ENCODE data around the gene PCYT1A. TPM values are rescaled to one million over a fixed set of nuclear protein-coding genes. Genes with fewer than 3 reads are reported as not detected.
A peak's percentile ranks its signal among the peaks of the same experiment; 100 is the strongest.
"Not testable (repeated sequence)": the region's sequence is repeated elsewhere in the genome, so short reads cannot be mapped to it uniquely, and the experiment has no call there.

The PCYT1A gene
- total RNA-seq, 1 donor from 2014 or later, result 57.0 TPM

- H3K27ac Mint-ChIP-seq; intact Hi-C loops (cut with micrococcal nuclease); H3K27me3 Mint-ChIP-seq (ENCODE audit: insufficient read depth); DNase-seq (ENCODE audit: low spot score); H3K4me1 Mint-ChIP-seq (ENCODE audit: low read depth); H3K4me3 Mint-ChIP-seq; H3K9me3 Mint-ChIP-seq: not testable (repeated sequence)
- peaks cover 31% of the 10 kb centered on the region for H3K36me3 Mint-ChIP-seq (ENCODE audit: low read depth)
Measured at GRCh38 chr3:196244166-196244565, 43.4 kb downstream of the PCYT1A start.

- no peak overlapping the region for H3K4me3 Mint-ChIP-seq
- intact Hi-C loops (cut with micrococcal nuclease), result no loop called here
- H3K27ac Mint-ChIP-seq, result no peak overlapping the region
- DNase-seq (ENCODE audit: low spot score), result no peak
- no peaks in the 10 kb centered on the region for H3K9me3 Mint-ChIP-seq
- peaks cover 5% of the 10 kb centered on the region for H3K4me1 Mint-ChIP-seq (ENCODE audit: low read depth)
- H3K36me3 Mint-ChIP-seq (ENCODE audit: low read depth), result peaks cover 44% of the 10 kb centered on the region
- H3K27me3 Mint-ChIP-seq (ENCODE audit: insufficient read depth), result no peaks in the 10 kb centered on the region
Measured at GRCh38 chr3:196241704-196242103, 45.8 kb downstream of the PCYT1A start.

GRCh38 chr3:196240424-196240823, 47.1 kb downstream of the PCYT1A start:
- H3K4me3 Mint-ChIP-seq, result no peak overlapping the region
- DNase-seq (ENCODE audit: low spot score), result no peak
- H3K9me3 Mint-ChIP-seq, result no peaks in the 10 kb centered on the region
- peaks cover 44% of the 10 kb centered on the region for H3K36me3 Mint-ChIP-seq (ENCODE audit: low read depth)
- no peaks in the 10 kb centered on the region for H3K27me3 Mint-ChIP-seq (ENCODE audit: insufficient read depth)
- intact Hi-C loops (cut with micrococcal nuclease), result no loop called here
- H3K4me1 Mint-ChIP-seq (ENCODE audit: low read depth), result peaks cover 5% of the 10 kb centered on the region
- H3K27ac Mint-ChIP-seq, result no peak overlapping the region

- DNase-seq (ENCODE audit: low spot score), result no peak
- Mint-ChIP-seq H3K4me1 (ENCODE audit: low read depth) (peaks cover 5% of the 10 kb centered on the region), H3K27me3 (ENCODE audit: insufficient read depth) (no peaks in the 10 kb centered on the region), H3K9me3 (no peaks in the 10 kb centered on the region), H3K4me3 (no peak overlapping the region), H3K36me3 (ENCODE audit: low read depth) (peaks cover 41% of the 10 kb centered on the region), H3K27ac (no peak overlapping the region)
- intact Hi-C loops (cut with micrococcal nuclease), result no loop called here
Measured at GRCh38 chr3:196238612-196239560, 48.6 kb downstream of the PCYT1A start.

- peaks cover 18% of the 10 kb centered on the region for H3K4me1 Mint-ChIP-seq (ENCODE audit: low read depth)
- H3K27me3 Mint-ChIP-seq (ENCODE audit: insufficient read depth), result no peaks in the 10 kb centered on the region
- no peak overlapping the region for H3K4me3 Mint-ChIP-seq
- peak overlapping the region; percentile 43 for H3K27ac Mint-ChIP-seq
- peaks cover 50% of the 10 kb centered on the region for H3K36me3 Mint-ChIP-seq (ENCODE audit: low read depth)
- no peak for DNase-seq (ENCODE audit: low spot score)
- intact Hi-C loops (cut with micrococcal nuclease), result no loop called here
- H3K9me3 Mint-ChIP-seq, result no peaks in the 10 kb centered on the region
Measured at GRCh38 chr3:196237203-196237602, 50.3 kb downstream of the PCYT1A start.

- Mint-ChIP-seq H3K4me3 (no peak overlapping the region), H3K9me3 (no peaks in the 10 kb centered on the region), H3K27ac (no peak overlapping the region), H3K36me3 (ENCODE audit: low read depth) (peaks cover 44% of the 10 kb centered on the region), H3K27me3 (ENCODE audit: insufficient read depth) (no peaks in the 10 kb centered on the region), H3K4me1 (ENCODE audit: low read depth) (peaks cover 19% of the 10 kb centered on the region)
- DNase-seq (ENCODE audit: low spot score), result no peak
- intact Hi-C loops (cut with micrococcal nuclease), result no loop called here
Measured at GRCh38 chr3:196236223-196236622, 51.3 kb downstream of the PCYT1A start.

GRCh38 chr3:196235452-196236122, 51.9 kb downstream of the PCYT1A start:
- no peak overlapping the region for H3K4me3 Mint-ChIP-seq
- H3K27me3 Mint-ChIP-seq (ENCODE audit: insufficient read depth), result no peaks in the 10 kb centered on the region
- H3K9me3 Mint-ChIP-seq, result no peaks in the 10 kb centered on the region
- intact Hi-C loops (cut with micrococcal nuclease), result no loop called here
- H3K36me3 Mint-ChIP-seq (ENCODE audit: low read depth), result peaks cover 42% of the 10 kb centered on the region
- peaks cover 19% of the 10 kb centered on the region for H3K4me1 Mint-ChIP-seq (ENCODE audit: low read depth)
- no peak overlapping the region for H3K27ac Mint-ChIP-seq
- DNase-seq (ENCODE audit: low spot score), result no peak

GRCh38 chr3:196232882-196233251, 54.7 kb downstream of the PCYT1A start:
- DNase-seq (ENCODE audit: low spot score), result no peak
- Mint-ChIP-seq H3K4me1 (ENCODE audit: low read depth) (peaks cover 19% of the 10 kb centered on the region), H3K27ac (no peak overlapping the region), H3K27me3 (ENCODE audit: insufficient read depth) (no peaks in the 10 kb centered on the region), H3K9me3 (no peaks in the 10 kb centered on the region), H3K4me3 (no peak overlapping the region), H3K36me3 (ENCODE audit: low read depth) (peaks cover 29% of the 10 kb centered on the region)
- intact Hi-C loops (cut with micrococcal nuclease), result no loop called here

- Mint-ChIP-seq H3K4me3 (no peak overlapping the region), H3K4me1 (ENCODE audit: low read depth) (peaks cover 18% of the 10 kb centered on the region), H3K9me3 (no peaks in the 10 kb centered on the region), H3K36me3 (ENCODE audit: low read depth) (peaks cover 27% of the 10 kb centered on the region), H3K27ac (no peak overlapping the region), H3K27me3 (ENCODE audit: insufficient read depth) (no peaks in the 10 kb centered on the region)
- intact Hi-C loops (cut with micrococcal nuclease), result no loop called here
- no peak for DNase-seq (ENCODE audit: low spot score)
Measured at GRCh38 chr3:196232154-196232881, 55.2 kb downstream of the PCYT1A start.

- no peak for DNase-seq (ENCODE audit: low spot score)
- no peaks in the 10 kb centered on the region for H3K27me3 Mint-ChIP-seq (ENCODE audit: insufficient read depth)
- no peak overlapping the region for H3K4me3 Mint-ChIP-seq
- peaks cover 5% of the 10 kb centered on the region for H3K36me3 Mint-ChIP-seq (ENCODE audit: low read depth)
- intact Hi-C loops (cut with micrococcal nuclease), result no loop called here
- H3K27ac Mint-ChIP-seq, result no peak overlapping the region
- H3K9me3 Mint-ChIP-seq, result no peaks in the 10 kb centered on the region
- H3K4me1 Mint-ChIP-seq (ENCODE audit: low read depth), result peaks cover 7% of the 10 kb centered on the region
Measured at GRCh38 chr3:196227629-196228493, 59.7 kb downstream of the PCYT1A start.

GRCh38 chr3:196227121-196227561, 60.4 kb downstream of the PCYT1A start:
- H3K4me3 Mint-ChIP-seq, result no peak overlapping the region
- no peaks in the 10 kb centered on the region for H3K27me3 Mint-ChIP-seq (ENCODE audit: insufficient read depth)
- H3K4me1 Mint-ChIP-seq (ENCODE audit: low read depth), result peaks cover under 1% of the 10 kb centered on the region
- DNase-seq (ENCODE audit: low spot score), result no peak
- H3K9me3 Mint-ChIP-seq, result no peaks in the 10 kb centered on the region
- H3K36me3 Mint-ChIP-seq (ENCODE audit: low read depth), result peaks cover 2% of the 10 kb centered on the region
- intact Hi-C loops (cut with micrococcal nuclease), result no loop called here
- H3K27ac Mint-ChIP-seq, result no peak overlapping the region

- intact Hi-C loops (cut with micrococcal nuclease), result no loop called here
- Mint-ChIP-seq H3K4me3 (no peak overlapping the region), H3K9me3 (no peaks in the 10 kb centered on the region), H3K4me1 (ENCODE audit: low read depth) (no peaks in the 10 kb centered on the region), H3K27me3 (ENCODE audit: insufficient read depth) (no peaks in the 10 kb centered on the region), H3K27ac (no peak overlapping the region), H3K36me3 (ENCODE audit: low read depth) (no peaks in the 10 kb centered on the region)
- no peak for DNase-seq (ENCODE audit: low spot score)
Measured at GRCh38 chr3:196225763-196226364, 61.7 kb downstream of the PCYT1A start.
